Gastrocnemius medialis (tissue), 4 donors: ENCODE measurements around the gene KDM1A. TPM values are rescaled to one million over a fixed set of nuclear protein-coding genes. Genes with fewer than 3 reads are reported as not detected.
"Not testable (repeated sequence)": the region's sequence is repeated elsewhere in the genome, so short reads cannot be mapped to it uniquely, and the experiment has no call there.

Experiments used
- ATAC-seq, 2 donors: fragments of 150-250 bp; one replicate each; pipeline ENCODE4 v1.9.1; 2016
- DNase-seq, 2 donors: peaks; one replicate each; pipeline ENCODE4 v3.0.0-alpha.2; 2019
- H3K27ac ChIP-seq, 4 donors: fragments of 200-600 bp; sonication (generic); 1 replicate in 1 of 4; 2 replicates in 3 of 4; pipeline ENCODE4 v1.5.1; 2016 to 2018; ENCODE audit warnings: mild to moderate bottlenecking in 2 of 4, moderate library complexity in 1 of 4
- H3K27me3 ChIP-seq, 3 donors: fragments of 200-600 bp; sonication (generic) in 2 of 3; 1 replicate in 1 of 3; 2 replicates in 2 of 3; pipeline versions ENCODE4 v1.5.1 to v1.6.0; 2016 to 2019; ENCODE audit warnings: mild to moderate bottlenecking in 1 of 3, moderate library complexity in 1 of 3
- H3K36me3 ChIP-seq, 2 donors: fragments of 200-600 bp; sonication (generic) in 1 of 2; one replicate each; pipeline ENCODE4 v1.5.1; 2017 to 2018
- H3K4me1 ChIP-seq, 2 donors: fragments of 200-600 bp; sonication (generic) in 1 of 2; one replicate each; pipeline ENCODE4 v1.5.1; 2016 to 2017; ENCODE audit warnings: mild to moderate bottlenecking in 2 of 2
- H3K4me3 ChIP-seq, 4 donors: fragments of 200-600 bp; sonication (generic) in 3 of 4; 1 replicate in 1 of 4; 2 replicates in 3 of 4; pipeline ENCODE4 v1.5.1; 2016 to 2019; ENCODE audit warnings: mild to moderate bottlenecking in 2 of 4
- H3K9me3 ChIP-seq, 3 donors: fragments of 200-600 bp; sonication (generic) in 2 of 3; 1 replicate in 1 of 3; 2 replicates in 2 of 3; pipeline ENCODE4 v1.5.1; 2016 to 2019
- CTCF ChIP-seq, 5 experiments: fragments of 450-650 bp in 3 of 5; fragments of 200-600 bp in 2 of 5; sonication (generic) in 2 of 5; IDR thresholded peaks in 4 of 5; conservative IDR thresholded peaks in 1 of 5; 1 replicate in 4 of 5; 2 replicates in 1 of 5; pipeline ENCODE4 v1.5.1; 2016 to 2019; ENCODE audit warnings: antibody characterized with exemption in 5 of 5, mild to moderate bottlenecking in 3 of 5, moderate library complexity in 3 of 5
- POLR2A ChIP-seq, 2 donors: fragments of 450-650 bp; IDR thresholded peaks; one replicate each; pipeline ENCODE4 v1.6.1; 2017; ENCODE audit warnings: antibody characterized with exemption in 2 of 2, mild to moderate bottlenecking in 2 of 2, moderate library complexity in 2 of 2
- in situ Hi-C, 4 donors: fragments of 200-750 bp; cut with MboI; loops; one replicate each; pipeline versions ENCODE4 v1.15.0 to v1.8.0; 2017; ENCODE audit warnings: low sequenced_read_pairs in 4 of 4
- intact Hi-C: fragments of 100-400 bp; cut with DNase I; formaldehyde crosslinking; loops from one replicate; pipeline ENCODE4 v1.15.1; 2023; ENCODE audit warnings: low total_unique reads
- total RNA-seq, 4 donors: library from RNA; depleted of rRNA; stranded (reverse); fragments of >200 nt; gene quantifications; one replicate each; pipeline versions ENCODE4 v1.1.0 to v1.2.3, GENCODE V29; 2016

The KDM1A gene
- total RNA-seq, 4 donors from 2014 or later = 46.0 to 76.2 (median 58.7) TPM

- Histone ChIP-seq H3K4me1 (no peaks in the 10 kb centered on the region), H3K27ac (no peak overlapping the region), H3K36me3 (no peaks in the 10 kb centered on the region), H3K9me3 (no peaks in the 10 kb centered on the region), H3K27me3 (no peaks in the 10 kb centered on the region), H3K4me3 (no peak overlapping the region)
- intact Hi-C loops (no loop called here), in situ Hi-C loops (no loop called here)
- no peak for DNase-seq
- TF ChIP-seq CTCF (IDR thresholded peaks at IDR 0.05 in 4 of 5, conservative IDR thresholded peaks at IDR 0.05 in 1 of 5) = no peak
- no peak for TF ChIP-seq POLR2A (IDR thresholded peaks at IDR 0.05)
- no peak for ATAC-seq
Observed at GRCh38 chr1:23004112-23004511, 15.2 kb upstream of the KDM1A start.

- ATAC-seq, intact Hi-C loops, H3K27ac ChIP-seq, H3K9me3 ChIP-seq, DNase-seq, H3K36me3 ChIP-seq, H3K4me3 ChIP-seq, in situ Hi-C loops, H3K27me3 ChIP-seq, H3K4me1 ChIP-seq: not testable (repeated sequence)
Observed at GRCh38 chr1:23004769-23005168, 14.5 kb upstream of the KDM1A start.

- Histone ChIP-seq H3K4me1 (no peaks in the 10 kb centered on the region), H3K27ac (no peak overlapping the region), H3K27me3 (no peaks in the 10 kb centered on the region), H3K9me3 (no peaks in the 10 kb centered on the region), H3K4me3 (no peak overlapping the region), H3K36me3 (no peaks in the 10 kb centered on the region)
- TF ChIP-seq CTCF (IDR thresholded peaks at IDR 0.05 in 4 of 5, conservative IDR thresholded peaks at IDR 0.05 in 1 of 5) = no peak
- no peak for TF ChIP-seq POLR2A (IDR thresholded peaks at IDR 0.05)
- intact Hi-C loops (no loop called here), in situ Hi-C loops (no loop called here)
- DNase-seq (no peak), ATAC-seq (no peak)
Observed at GRCh38 chr1:23007106-23007505, 12.2 kb upstream of the KDM1A start.

GRCh38 chr1:23008901-23009300, 10.4 kb upstream of the KDM1A start:
- no peak for ATAC-seq
- Histone ChIP-seq H3K9me3 (no peaks in the 10 kb centered on the region), H3K4me3 (no peak overlapping the region), H3K4me1 (no peaks in the 10 kb centered on the region), H3K27me3 (no peaks in the 10 kb centered on the region), H3K27ac (no peak overlapping the region), H3K36me3 (no peaks in the 10 kb centered on the region)
- TF ChIP-seq CTCF (IDR thresholded peaks at IDR 0.05 in 4 of 5, conservative IDR thresholded peaks at IDR 0.05 in 1 of 5) (no peak), POLR2A (IDR thresholded peaks at IDR 0.05) (no peak)
- intact Hi-C loops = no loop called here
- in situ Hi-C loops = no loop called here
- DNase-seq = no peak

- H3K4me1 ChIP-seq, H3K9me3 ChIP-seq, in situ Hi-C loops, H3K27me3 ChIP-seq, H3K27ac ChIP-seq, H3K4me3 ChIP-seq, intact Hi-C loops, H3K36me3 ChIP-seq: not testable (repeated sequence)
- peak in 1 of 2 donors; percentile 39 for ATAC-seq
- peak in 1 of 2 donors; percentile 37 for DNase-seq
Observed at GRCh38 chr1:23010025-23010424, 9.2 kb upstream of the KDM1A start.

GRCh38 chr1:23013657-23014056, 5.6 kb upstream of the KDM1A start:
- no peaks in the 10 kb centered on the region for H3K36me3 ChIP-seq
- no peak overlapping the region for H3K4me3 ChIP-seq
- ATAC-seq (no peak), DNase-seq (no peak)
- in situ Hi-C loops = no loop called here
- H3K27me3 ChIP-seq = no peaks in the 10 kb centered on the region
- TF ChIP-seq CTCF (IDR thresholded peaks at IDR 0.05 in 4 of 5, conservative IDR thresholded peaks at IDR 0.05 in 1 of 5) (no peak), POLR2A (IDR thresholded peaks at IDR 0.05) (no peak)
- intact Hi-C loops = no loop called here
- H3K9me3 ChIP-seq = no peaks in the 10 kb centered on the region
- H3K4me1 ChIP-seq = no peaks in the 10 kb centered on the region
- no peak overlapping the region for H3K27ac ChIP-seq
